H9 (cell line): ENCODE measurements around the gene DCDC2. TPM values are rescaled to one million over a fixed set of nuclear protein-coding genes. Genes with fewer than 3 reads are reported as not detected.

Experiments used
- DNase-seq: peaks from one replicate; pipeline ENCODE4 v3.0.0-alpha.2; 2017
- H2AFZ ChIP-seq: one replicate; pipeline ENCODE4 v1.6.1; 2013; ENCODE audit warnings: mild to moderate bottlenecking, low read length, control low read depth, moderate library complexity
- H2AK5ac ChIP-seq: 2 replicates; pipeline ENCODE4 v1.6.1; 2013; ENCODE audit warnings: low read length, control low read depth, mixed read lengths; ENCODE audit not compliant: insufficient read length
- H2BK120ac ChIP-seq: one replicate; pipeline ENCODE4 v1.6.1; 2013; ENCODE audit warnings: low read depth, mild to moderate bottlenecking, low read length, control low read depth, inconsistent platforms; ENCODE audit not compliant: poor library complexity, severe bottlenecking
- H2BK12ac ChIP-seq: 2 replicates; pipeline ENCODE4 v1.6.1; 2013; ENCODE audit warnings: low read length, control low read depth, mixed read lengths, low read depth; ENCODE audit not compliant: insufficient read length
- H2BK15ac ChIP-seq: 2 replicates; pipeline ENCODE4 v1.6.1; 2013; ENCODE audit warnings: low read depth, low read length, control low read depth
- H2BK20ac ChIP-seq: one replicate; pipeline ENCODE4 v1.6.1; 2013; ENCODE audit warnings: low read depth, mild to moderate bottlenecking, low read length, control low read depth, inconsistent platforms; ENCODE audit not compliant: poor library complexity, severe bottlenecking
- H2BK5ac ChIP-seq: 2 replicates; pipeline ENCODE4 v1.6.1; 2013; ENCODE audit warnings: low read length, control low read depth, mixed read lengths; ENCODE audit not compliant: insufficient read length
- H3K14ac ChIP-seq: 2 replicates; pipeline ENCODE4 v1.6.1; 2013; ENCODE audit warnings: low read length, control low read depth; ENCODE audit not compliant: insufficient read depth
- H3K18ac ChIP-seq: 2 replicates; pipeline ENCODE4 v1.6.1; 2013; ENCODE audit warnings: low read depth, mild to moderate bottlenecking, mixed read lengths, low read length, control low read depth; ENCODE audit not compliant: insufficient read length
- H3K23ac ChIP-seq: 2 replicates; pipeline ENCODE4 v1.6.1; 2013; ENCODE audit warnings: low read length, control low read depth, mixed read lengths, low read depth; ENCODE audit not compliant: insufficient read length
- H3K23me2 ChIP-seq: 2 replicates; pipeline ENCODE4 v1.6.1; 2013; ENCODE audit warnings: low read depth, mild to moderate bottlenecking, mixed read lengths, low read length, control low read depth; ENCODE audit not compliant: insufficient read length, poor library complexity, severe bottlenecking
- H3K27ac ChIP-seq: 2 replicates; pipeline ENCODE4 v1.5.1; 2013; ENCODE audit warnings: low read length, control low read depth, mixed read lengths, low read depth; ENCODE audit not compliant: insufficient read length
- H3K27me3 ChIP-seq: 2 replicates; pipeline ENCODE4 v1.6.1; 2013; ENCODE audit warnings: low read length, control low read depth, inconsistent platforms; ENCODE audit not compliant: insufficient read depth
- H3K4ac ChIP-seq: 2 replicates; pipeline ENCODE4 v1.6.1; 2013; ENCODE audit warnings: low read depth, mild to moderate bottlenecking, control low read depth, inconsistent platforms, low read length, moderate library complexity
- H3K4me1 ChIP-seq: 2 replicates; pipeline ENCODE4 v1.6.1; 2013; ENCODE audit warnings: low read length, control low read depth, inconsistent platforms; ENCODE audit not compliant: insufficient read depth
- H3K4me2 ChIP-seq: 2 replicates; pipeline ENCODE4 v1.6.1; 2013; ENCODE audit warnings: low read length, control low read depth, mixed read lengths; ENCODE audit not compliant: insufficient read length, insufficient read depth
- H3K56ac ChIP-seq: 2 replicates; pipeline ENCODE4 v1.6.1; 2013; ENCODE audit warnings: low read depth, mild to moderate bottlenecking, mixed read lengths, low read length, control low read depth; ENCODE audit not compliant: insufficient read length
- H3K79me1 ChIP-seq: 2 replicates; pipeline ENCODE4 v1.6.1; 2013; ENCODE audit warnings: low read depth, mild to moderate bottlenecking, moderate library complexity, low read length, control low read depth, inconsistent platforms; ENCODE audit not compliant: insufficient read depth, poor library complexity, severe bottlenecking
- H3K79me2 ChIP-seq: 2 replicates; pipeline ENCODE4 v1.6.1; 2013; ENCODE audit warnings: low read length, control low read depth, inconsistent platforms; ENCODE audit not compliant: insufficient read depth
- H3K9ac ChIP-seq: 2 replicates; pipeline ENCODE4 v1.6.1; 2013; ENCODE audit warnings: low read length, control low read depth, mixed read lengths; ENCODE audit not compliant: insufficient read length; ENCODE audit errors: extremely low read depth
- H3K9me3 ChIP-seq: one replicate; pipeline ENCODE4 v1.6.1; 2013; ENCODE audit warnings: low read depth, low read length, inconsistent platforms; ENCODE audit not compliant: control insufficient read depth
- H3T11ph ChIP-seq: one replicate; pipeline ENCODE4 v1.6.1; 2013; ENCODE audit warnings: mild to moderate bottlenecking, low read length, control low read depth, inconsistent platforms
- H4K20me1 ChIP-seq: one replicate; pipeline ENCODE4 v1.6.1; 2013; ENCODE audit not compliant: control insufficient read depth, insufficient read length, insufficient read depth
- H4K5ac ChIP-seq: 2 replicates; pipeline ENCODE4 v1.6.1; 2013; ENCODE audit warnings: low read depth, mild to moderate bottlenecking, mixed read lengths, low read length, control low read depth; ENCODE audit not compliant: insufficient read length
- H4K8ac ChIP-seq: replicated peaks from 2 replicates; pipeline ENCODE4 v1.6.1; 2013; ENCODE audit warnings: low read length, control low read depth, mixed read lengths, low read depth; ENCODE audit not compliant: insufficient read length
- H4K91ac ChIP-seq: 2 replicates; pipeline ENCODE4 v1.6.1; 2013; ENCODE audit warnings: low read depth, mild to moderate bottlenecking, moderate library complexity, mixed read lengths, low read length, control low read depth; ENCODE audit not compliant: insufficient read length
- H3K27ac Mint-ChIP-seq, 3 experiments: 2 replicates in 2 of 3; 3 replicates in 1 of 3; pipeline ENCODE4 v1.8.0; 2020 to 2021; ENCODE audit warnings: mixed read lengths in 3 of 3, mild to moderate bottlenecking in 1 of 3, moderate library complexity in 1 of 3
- H3K27me3 Mint-ChIP-seq: 2 replicates; pipeline ENCODE4 v1.8.0; 2021; ENCODE audit warnings: low read depth, mild to moderate bottlenecking, moderate library complexity, mixed read lengths
- H3K36me3 Mint-ChIP-seq, 3 experiments: 2 replicates in 2 of 3; 3 replicates in 1 of 3; pipeline ENCODE4 v1.8.0; 2020 to 2021; ENCODE audit warnings: low read depth in 3 of 3, mixed read lengths in 3 of 3; ENCODE audit not compliant: insufficient read depth in 1 of 3
- H3K4me1 Mint-ChIP-seq, 2 experiments: 2 replicates each; pipeline ENCODE4 v1.8.0; 2020; ENCODE audit warnings: mixed read lengths in 2 of 2
- H3K4me3 Mint-ChIP-seq, 2 experiments: 2 replicates in 1 of 2; 3 replicates in 1 of 2; pipeline ENCODE4 v1.8.0; 2020 to 2021; ENCODE audit warnings: mild to moderate bottlenecking in 2 of 2, mixed read lengths in 2 of 2, moderate library complexity in 1 of 2
- H3K9me3 Mint-ChIP-seq, 2 experiments: 2 replicates in 1 of 2; 3 replicates in 1 of 2; pipeline ENCODE4 v1.8.0; 2020; ENCODE audit warnings: mild to moderate bottlenecking in 2 of 2, mixed read lengths in 2 of 2, moderate library complexity in 1 of 2
- WGBS: extraction: QIAGEN DNeasy Blood & Tissue Kit; methylation state at CpG from one replicate; pipeline ENCODE4 v1.1.7; 2013; ENCODE audit warnings: missing lambda C conversion rate, low lambda C conversion rate, mixed read lengths; ENCODE audit not compliant: insufficient read length; ENCODE audit errors: extremely low coverage; 5-methylcytosine and 5-hydroxymethylcytosine counted together
- total RNA-seq: library from RNA; stranded (reverse); gene quantifications from 2 replicates; pipeline ENCODE4 v1.2.1, GENCODE V29; 2021
- TF ChIP-seq, protein P1 (sequence below): fragments of 200-600 bp; sonication (generic); conservative IDR thresholded peaks from 3 replicates; pipeline ENCODE4 v1.8.0; 2021; ENCODE audit warnings: antibody characterized with exemption, mild to moderate bottlenecking

The DCDC2 gene
- total RNA-seq, 1 experiment from 2014 or later, result 0.59 TPM

DNA sequence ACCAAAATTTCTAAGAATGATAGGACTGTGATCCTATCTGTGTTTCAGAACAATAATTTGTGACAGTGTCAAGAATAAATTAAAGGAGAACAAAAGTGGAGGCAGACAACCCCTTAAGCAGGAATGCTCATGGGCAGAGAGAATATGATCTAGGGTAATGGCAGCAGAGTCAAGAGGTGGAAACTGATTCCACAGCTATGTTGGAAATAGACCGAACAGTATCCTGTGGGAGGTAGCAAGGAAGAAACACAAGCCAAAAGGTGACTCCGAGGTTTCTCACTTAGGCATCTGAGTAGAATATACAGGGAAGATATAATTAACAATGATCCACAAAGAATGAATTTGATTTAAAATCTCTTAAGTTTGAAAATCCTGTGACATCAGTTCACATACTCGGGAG lies 131.3 kb downstream of the DCDC2 start:
- H2AK5ac ChIP-seq, result no peak overlapping the region
- H3K4me1 Mint-ChIP-seq, result peaks cover 24 to 26% of the 10 kb centered on the region in 2 experiments
- H3K4ac ChIP-seq, result no peak overlapping the region
- H2BK5ac ChIP-seq, result no peak overlapping the region
- H4K20me1 ChIP-seq, result no peaks in the 10 kb centered on the region
- no peak overlapping the region for H2BK12ac ChIP-seq
- no peak for DNase-seq
- no peaks in the 10 kb centered on the region for H3K27me3 ChIP-seq
- H3K23ac ChIP-seq, result no peak overlapping the region
- no peak overlapping the region for H3K4me3 Mint-ChIP-seq
- H3K79me1 ChIP-seq, result no peaks in the 10 kb centered on the region
- H4K8ac ChIP-seq, result no peak overlapping the region
- H2AFZ ChIP-seq, result no peak overlapping the region
- H3K36me3 Mint-ChIP-seq, result no peaks in the 10 kb centered on the region
- no peaks in the 10 kb centered on the region for H3K9me3 Mint-ChIP-seq
- no peaks in the 10 kb centered on the region for H3K9me3 ChIP-seq
- H4K5ac ChIP-seq, result no peak overlapping the region
- H2BK120ac ChIP-seq, result no peak overlapping the region
- no peak overlapping the region for H3K27ac Mint-ChIP-seq
- H3K4me1 ChIP-seq, result peaks cover 3% of the 10 kb centered on the region; the same call in 1 of the 2 replicates
- no peak overlapping the region for H4K91ac ChIP-seq
- H3K79me2 ChIP-seq, result no peaks in the 10 kb centered on the region
- H2BK15ac ChIP-seq, result no peak overlapping the region
- H3K56ac ChIP-seq, result no peak overlapping the region
- no peak overlapping the region for H3K14ac ChIP-seq
- no peak overlapping the region for H3T11ph ChIP-seq
- no CpG with 5 or more reads among the region's 3 CpGs for WGBS
- no peak overlapping the region for H3K18ac ChIP-seq
- no peak overlapping the region for H2BK20ac ChIP-seq
- H3K9ac ChIP-seq, result no peak overlapping the region
- TF ChIP-seq, protein P1, sequence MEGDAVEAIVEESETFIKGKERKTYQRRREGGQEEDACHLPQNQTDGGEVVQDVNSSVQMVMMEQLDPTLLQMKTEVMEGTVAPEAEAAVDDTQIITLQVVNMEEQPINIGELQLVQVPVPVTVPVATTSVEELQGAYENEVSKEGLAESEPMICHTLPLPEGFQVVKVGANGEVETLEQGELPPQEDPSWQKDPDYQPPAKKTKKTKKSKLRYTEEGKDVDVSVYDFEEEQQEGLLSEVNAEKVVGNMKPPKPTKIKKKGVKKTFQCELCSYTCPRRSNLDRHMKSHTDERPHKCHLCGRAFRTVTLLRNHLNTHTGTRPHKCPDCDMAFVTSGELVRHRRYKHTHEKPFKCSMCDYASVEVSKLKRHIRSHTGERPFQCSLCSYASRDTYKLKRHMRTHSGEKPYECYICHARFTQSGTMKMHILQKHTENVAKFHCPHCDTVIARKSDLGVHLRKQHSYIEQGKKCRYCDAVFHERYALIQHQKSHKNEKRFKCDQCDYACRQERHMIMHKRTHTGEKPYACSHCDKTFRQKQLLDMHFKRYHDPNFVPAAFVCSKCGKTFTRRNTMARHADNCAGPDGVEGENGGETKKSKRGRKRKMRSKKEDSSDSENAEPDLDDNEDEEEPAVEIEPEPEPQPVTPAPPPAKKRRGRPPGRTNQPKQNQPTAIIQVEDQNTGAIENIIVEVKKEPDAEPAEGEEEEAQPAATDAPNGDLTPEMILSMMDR, result no peak
- H3K27me3 Mint-ChIP-seq, result no peaks in the 10 kb centered on the region
- no peak overlapping the region for H3K4me2 ChIP-seq
- no peak overlapping the region for H3K27ac ChIP-seq
- no peaks in the 10 kb centered on the region for H3K23me2 ChIP-seq
